ENCODE results near the gene ANO2.

The ANO2 gene

GRCh38 chr12:5964913-5965900 lies 20.1 kb upstream of the ANO2 start:
- DNase-seq (ENCODE audit: low read depth, low spot score): no peak

- no peak for DNase-seq (ENCODE audit: low read depth, low spot score)
Measured at GRCh38 chr12:5963515-5963914, 18.5 kb upstream of the ANO2 start.

GRCh38 chr12:5960783-5961182 lies 15.7 kb upstream of the ANO2 start:
- no peak for DNase-seq (ENCODE audit: low read depth, low spot score)

- no peak for DNase-seq (ENCODE audit: low read depth, low spot score)
Measured at GRCh38 chr12:5956987-5957386, 11.9 kb upstream of the ANO2 start.

- no peak for DNase-seq (ENCODE audit: low read depth, low spot score)
Measured at GRCh38 chr12:5954661-5955060, 9.6 kb upstream of the ANO2 start.

GRCh38 chr12:5953835-5954586 lies 9.0 kb upstream of the ANO2 start:
- DNase-seq (ENCODE audit: low read depth, low spot score): no peak

- DNase-seq (ENCODE audit: low read depth, low spot score): no peak
Measured at GRCh38 chr12:5952031-5952430, 7.0 kb upstream of the ANO2 start.

- no peak for DNase-seq (ENCODE audit: low read depth, low spot score)
Measured at GRCh38 chr12:5948696-5949095, 3.6 kb upstream of the ANO2 start.

GRCh38 chr12:5947006-5947405 lies 1.9 kb upstream of the ANO2 start:
- no peak for DNase-seq (ENCODE audit: low read depth, low spot score)

- no peak for DNase-seq (ENCODE audit: low read depth, low spot score)
Measured at GRCh38 chr12:5946388-5946787, 1.3 kb upstream of the ANO2 start.

GRCh38 chr12:5944688-5945070 lies 380 bp downstream of the ANO2 start:
- no peak for DNase-seq (ENCODE audit: low read depth, low spot score)

- DNase-seq (ENCODE audit: low read depth, low spot score): no peak
Measured at GRCh38 chr12:5944053-5944452, 1.0 kb downstream of the ANO2 start.

GRCh38 chr12:5941907-5942306 lies 3.2 kb downstream of the ANO2 start:
- no peak for DNase-seq (ENCODE audit: low read depth, low spot score)

GRCh38 chr12:5927732-5928516 lies 17.1 kb downstream of the ANO2 start:
- DNase-seq (ENCODE audit: low read depth, low spot score): no peak

- no peak for DNase-seq (ENCODE audit: low read depth, low spot score)
Measured at GRCh38 chr12:5925646-5926045, 19.4 kb downstream of the ANO2 start.

- DNase-seq (ENCODE audit: low read depth, low spot score): no peak
Measured at GRCh38 chr12:5924342-5924741, 20.7 kb downstream of the ANO2 start.

GRCh38 chr12:5923751-5924150 lies 21.3 kb downstream of the ANO2 start:
- DNase-seq (ENCODE audit: low read depth, low spot score): no peak

- DNase-seq (ENCODE audit: low read depth, low spot score): no peak
Measured at GRCh38 chr12:5923043-5923605, 21.9 kb downstream of the ANO2 start.

- no peak for DNase-seq (ENCODE audit: low read depth, low spot score)
Measured at GRCh38 chr12:5921966-5922899, 22.8 kb downstream of the ANO2 start.

All from iPS DF 19.7 (cell line).